Activated T-cell treated with anti-CD3 and anti-CD28 coated beads, Interleukin-2, amount 50 U/mL, for 4 hours (primary cell): ENCODE measurements around the gene DLK2. TPM values are rescaled to one million over a fixed set of nuclear protein-coding genes. Genes with fewer than 3 reads are reported as not detected.

ENCODE experiments used
- ATAC-seq, 2 donors: fragments of 200-7000 bp; cut with Tn5 transposase; one replicate each; pipeline ENCODE4 v1.10.0; 2021
- DNase-seq: peaks from one replicate; pipeline ENCODE4 v3.0.0-alpha.2; 2020
- H3K27me3 Mint-ChIP-seq: one replicate; pipeline ENCODE4 v1.8.0; 2021; ENCODE audit warnings: low read depth, mixed read lengths
- H3K36me3 Mint-ChIP-seq: one replicate; pipeline ENCODE4 v1.8.0; 2022; ENCODE audit warnings: mixed read lengths; ENCODE audit not compliant: insufficient read depth
- H3K4me1 Mint-ChIP-seq: one replicate; pipeline ENCODE4 v1.8.0; 2021; ENCODE audit warnings: low read depth, mixed read lengths
- H3K4me3 Mint-ChIP-seq: one replicate; pipeline ENCODE4 v1.8.0; 2021; ENCODE audit warnings: mild to moderate bottlenecking, moderate library complexity, mixed read lengths
- H3K9me3 Mint-ChIP-seq: one replicate; pipeline ENCODE4 v1.8.0; 2021; ENCODE audit warnings: mixed read lengths
- total RNA-seq, 3 donors: library from RNA; stranded (reverse); gene quantifications; one replicate each; pipeline ENCODE4 v1.2.1, GENCODE V29; 2021

Gene DLK2
- total RNA-seq, 3 donors from 2014 or later, result 5.0 to 9.0 (median 6.7) TPM

DNA sequence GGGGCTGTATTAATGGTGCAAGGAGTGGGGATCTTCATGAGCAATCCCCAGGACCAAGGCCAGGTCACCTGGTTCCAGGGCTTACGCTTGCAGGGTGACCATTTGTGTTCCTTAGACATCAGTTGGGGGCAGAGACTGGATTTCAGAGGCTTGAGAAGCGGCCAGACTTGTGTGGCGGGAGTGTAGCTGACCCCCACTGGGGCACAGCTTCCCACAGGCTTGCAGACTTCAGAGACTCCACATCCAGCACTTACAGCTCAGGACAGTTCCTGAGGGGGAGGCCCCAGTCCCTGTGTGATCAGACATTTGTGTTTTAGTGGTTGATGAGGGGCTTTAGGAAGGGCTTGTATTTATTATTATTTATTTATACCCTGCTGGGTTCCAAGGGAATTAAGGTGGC is 37.3 kb upstream of the DLK2 start:
- Mint-ChIP-seq H3K4me1 (peaks cover 33% of the 10 kb centered on the region), H3K36me3 (peaks cover 4% of the 10 kb centered on the region), H3K9me3 (no peaks in the 10 kb centered on the region), H3K27me3 (no peaks in the 10 kb centered on the region), H3K4me3 (no peak overlapping the region)
- DNase-seq (no peak), ATAC-seq (no peak)

DNA sequence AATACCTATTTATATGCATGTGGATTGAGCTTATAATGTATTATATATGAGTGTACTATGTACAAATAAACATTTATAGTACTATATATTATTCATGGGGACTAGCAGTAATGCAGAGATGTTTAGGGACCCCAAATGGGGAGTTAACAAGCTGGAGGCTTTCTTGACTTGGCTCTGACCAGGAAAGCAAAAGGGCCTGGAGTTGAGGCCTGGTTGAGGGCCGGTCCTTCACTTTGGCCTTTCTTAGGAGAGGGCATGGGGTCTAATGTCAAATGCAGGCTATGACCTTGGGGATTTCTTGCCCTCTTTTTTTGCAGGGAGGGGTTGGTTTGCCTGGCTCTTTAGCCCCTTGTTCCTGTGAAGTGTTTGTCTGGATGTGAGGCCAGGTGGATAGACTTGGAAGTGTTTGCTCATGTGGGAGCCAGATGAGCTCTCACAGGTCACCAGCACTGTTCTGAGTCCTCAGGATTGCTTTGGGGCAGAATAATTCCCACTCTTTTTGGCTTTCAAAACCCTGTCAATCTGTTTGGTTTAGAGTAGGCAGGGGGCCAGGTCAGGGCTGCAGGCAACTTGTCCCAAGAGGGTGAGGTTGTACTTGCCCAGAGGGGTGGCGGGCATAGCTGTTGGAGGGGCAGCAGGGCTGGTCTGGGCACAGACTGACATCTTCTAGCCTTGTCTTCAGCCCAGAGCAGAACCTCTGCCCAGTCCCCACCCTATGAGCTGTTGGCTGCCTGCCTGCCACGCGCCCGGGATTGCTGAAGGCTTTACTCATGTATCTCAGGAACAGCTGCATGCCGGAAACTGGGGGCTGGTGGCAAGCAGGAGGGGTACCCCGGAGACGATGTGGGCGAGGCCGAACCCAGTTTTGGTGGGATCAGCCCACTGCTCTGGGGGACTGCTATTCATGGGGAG is 36.7 kb upstream of the DLK2 start:
- DNase-seq (no peak), ATAC-seq (no peak)
- peaks cover 33% of the 10 kb centered on the region for H3K4me1 Mint-ChIP-seq

GRCh38 chr6:43490523-43490939 is 35.2 kb upstream of the DLK2 start:
- no peaks in the 10 kb centered on the region for H3K9me3 Mint-ChIP-seq
- peaks cover 30% of the 10 kb centered on the region for H3K4me1 Mint-ChIP-seq
- H3K27me3 Mint-ChIP-seq, result no peaks in the 10 kb centered on the region
- peaks cover 7% of the 10 kb centered on the region for H3K36me3 Mint-ChIP-seq
- no peak for DNase-seq
- no peak for ATAC-seq
- H3K4me3 Mint-ChIP-seq, result no peak overlapping the region

More for the DNA sequence above, 36.7 kb upstream of the DLK2 start:
- Mint-ChIP-seq H3K9me3 (no peaks in the 10 kb centered on the region), H3K27me3 (no peaks in the 10 kb centered on the region), H3K36me3 (peaks cover 4% of the 10 kb centered on the region), H3K4me3 (no peak overlapping the region)

- H3K9me3 Mint-ChIP-seq, result no peaks in the 10 kb centered on the region
- peaks cover 19% of the 10 kb centered on the region for H3K4me1 Mint-ChIP-seq
- H3K4me3 Mint-ChIP-seq, result no peak overlapping the region
- ATAC-seq, result no peak
- peaks cover 7% of the 10 kb centered on the region for H3K36me3 Mint-ChIP-seq
- no peak for DNase-seq
- H3K27me3 Mint-ChIP-seq, result no peaks in the 10 kb centered on the region
Observed at GRCh38 chr6:43489277-43490072, 34.1 kb upstream of the DLK2 start.

- no peaks in the 10 kb centered on the region for H3K27me3 Mint-ChIP-seq
Observed at GRCh38 chr6:43488667-43489276, 33.4 kb upstream of the DLK2 start.

DNA sequence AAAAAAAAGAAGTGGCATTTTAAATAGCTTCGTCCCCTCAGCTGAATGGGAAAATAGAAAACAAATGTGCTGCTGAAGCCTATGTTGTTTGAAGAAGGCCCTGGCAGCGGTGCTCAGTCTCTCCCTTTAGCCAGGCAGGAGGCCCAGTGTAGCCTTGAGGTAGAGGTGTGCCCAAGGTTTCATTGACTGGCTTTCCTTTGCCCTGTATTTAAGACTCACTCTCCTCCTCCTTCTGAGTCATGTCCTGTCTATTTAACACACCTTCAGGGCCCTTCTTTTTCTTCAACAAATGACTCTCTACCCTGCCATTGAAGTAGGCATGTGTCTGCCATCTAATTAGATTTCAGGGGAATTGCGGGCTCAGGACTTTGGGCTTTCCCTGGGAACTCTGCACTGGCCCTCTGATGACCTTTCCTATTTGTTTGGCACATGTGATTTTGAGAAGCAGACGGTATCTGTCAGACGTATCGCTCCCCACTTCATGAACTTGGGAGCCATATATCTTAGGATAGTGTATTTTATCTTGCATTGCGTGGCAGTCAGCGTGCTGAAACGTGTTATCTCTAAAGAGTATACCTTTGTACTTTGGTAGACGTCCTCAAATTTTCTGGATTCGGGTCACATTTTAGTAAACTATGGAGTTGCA is 26.4 kb upstream of the DLK2 start:
- no peak for ATAC-seq
- no peaks in the 10 kb centered on the region for H3K9me3 Mint-ChIP-seq
- H3K36me3 Mint-ChIP-seq, result peaks cover 13% of the 10 kb centered on the region

More at GRCh38 chr6:43488667-43489276, 33.4 kb upstream of the DLK2 start:
- peaks cover 7% of the 10 kb centered on the region for H3K36me3 Mint-ChIP-seq
- H3K4me3 Mint-ChIP-seq, result no peak overlapping the region
- H3K4me1 Mint-ChIP-seq, result peaks cover 13% of the 10 kb centered on the region
- H3K9me3 Mint-ChIP-seq, result no peaks in the 10 kb centered on the region
- DNase-seq, result no peak
- ATAC-seq, result no peak

GRCh38 chr6:43481075-43481474 is 25.7 kb upstream of the DLK2 start:
- Mint-ChIP-seq H3K9me3 (no peaks in the 10 kb centered on the region), H3K4me3 (no peak overlapping the region), H3K4me1 (peaks cover 48% of the 10 kb centered on the region), H3K27me3 (no peaks in the 10 kb centered on the region), H3K36me3 (peaks cover 11% of the 10 kb centered on the region)
- no peak for DNase-seq
- ATAC-seq, result no peak

More for the DNA sequence above, 26.4 kb upstream of the DLK2 start:
- peaks cover 45% of the 10 kb centered on the region for H3K4me1 Mint-ChIP-seq
- peak overlapping the region; percentile 17 for H3K4me3 Mint-ChIP-seq
- no peak for DNase-seq
- H3K27me3 Mint-ChIP-seq, result no peaks in the 10 kb centered on the region

DNA sequence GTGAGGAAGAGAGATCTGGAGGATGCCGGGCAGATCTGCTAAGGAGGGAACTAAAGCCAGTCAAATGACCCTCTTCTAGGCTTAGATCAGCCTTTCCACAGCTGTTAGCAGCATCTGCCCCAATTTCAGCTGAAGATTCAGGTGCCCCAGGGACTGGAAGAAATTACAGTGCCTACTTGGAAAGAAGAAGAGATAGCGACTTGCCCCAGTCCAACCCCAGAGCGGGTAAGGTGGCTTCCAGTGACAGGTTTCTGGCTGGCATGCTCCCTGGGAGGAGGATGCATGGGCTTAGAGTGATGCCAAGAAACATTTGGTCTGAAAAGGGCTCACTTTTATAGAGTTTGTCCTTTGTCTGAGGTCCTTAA is 22.6 kb upstream of the DLK2 start:
- Mint-ChIP-seq H3K9me3 (no peaks in the 10 kb centered on the region), H3K4me1 (peaks cover 45% of the 10 kb centered on the region), H3K36me3 (peaks cover 11% of the 10 kb centered on the region), H3K4me3 (peak overlapping the region; percentile 97), H3K27me3 (no peaks in the 10 kb centered on the region)
- ATAC-seq, result no peak
- DNase-seq, result no peak

DNA sequence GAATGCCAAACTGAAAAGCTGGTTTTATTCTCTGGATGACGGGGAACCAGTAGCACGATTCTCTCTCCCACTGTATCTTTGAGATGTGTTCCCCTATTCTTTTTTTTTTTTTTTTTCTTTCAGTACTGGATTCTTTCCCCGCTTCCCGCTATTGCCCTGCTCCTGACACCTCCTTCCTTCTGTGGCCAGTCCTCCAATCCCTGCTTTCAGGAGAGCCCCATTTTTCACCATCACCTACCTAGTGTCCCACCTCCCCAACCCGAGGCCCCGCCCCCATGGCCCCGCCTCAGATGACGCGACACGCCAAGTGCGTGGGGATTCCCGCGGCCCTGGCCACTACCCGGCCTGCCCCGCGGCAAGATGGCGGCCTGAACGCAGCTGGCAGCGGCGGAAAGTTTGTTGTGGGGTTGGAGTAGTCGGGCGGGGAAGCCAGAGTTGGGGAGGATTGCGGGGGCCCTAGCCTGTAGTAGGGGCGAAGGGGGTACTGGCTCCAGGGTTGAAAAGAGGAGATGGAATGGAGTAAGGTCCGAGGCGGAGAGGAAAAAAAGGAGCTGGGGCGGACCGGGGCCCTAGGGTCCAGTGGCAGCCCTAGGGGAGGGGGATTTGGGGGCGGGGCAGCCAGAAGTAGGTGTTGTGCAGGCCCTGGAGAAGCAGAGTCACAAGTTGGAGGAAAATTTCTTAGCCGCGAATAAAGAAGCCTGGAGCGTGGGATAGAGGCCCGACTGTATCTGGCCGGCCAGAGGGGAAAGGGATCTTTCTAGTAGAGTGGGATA is 22.1 kb upstream of the DLK2 start, which contains the start of gene TJAP1:
Gene TJAP1 (plus strand): TSS at position 336 of the 773 bp plus-strand sequence. CDS start 21,432 bp downstream, outside the sequence.
- peak within 1 kb of the TSS; percentile 97 for H3K4me3 Mint-ChIP-seq
- ATAC-seq (peak; percentile 100), DNase-seq (peak; percentile 98)
- H3K4me1 Mint-ChIP-seq, result peaks cover 44% of the 10 kb centered on the region
- no peaks in the 10 kb centered on the region for H3K9me3 Mint-ChIP-seq
- peaks cover 9% of the 10 kb centered on the region for H3K36me3 Mint-ChIP-seq
- H3K27me3 Mint-ChIP-seq, result no peaks in the 10 kb centered on the region

- H3K9me3 Mint-ChIP-seq, result no peaks in the 10 kb centered on the region
- H3K4me1 Mint-ChIP-seq, result peaks cover 37% of the 10 kb centered on the region
Observed at GRCh38 chr6:43476746-43477145, 21.4 kb upstream of the DLK2 start.

DNA sequence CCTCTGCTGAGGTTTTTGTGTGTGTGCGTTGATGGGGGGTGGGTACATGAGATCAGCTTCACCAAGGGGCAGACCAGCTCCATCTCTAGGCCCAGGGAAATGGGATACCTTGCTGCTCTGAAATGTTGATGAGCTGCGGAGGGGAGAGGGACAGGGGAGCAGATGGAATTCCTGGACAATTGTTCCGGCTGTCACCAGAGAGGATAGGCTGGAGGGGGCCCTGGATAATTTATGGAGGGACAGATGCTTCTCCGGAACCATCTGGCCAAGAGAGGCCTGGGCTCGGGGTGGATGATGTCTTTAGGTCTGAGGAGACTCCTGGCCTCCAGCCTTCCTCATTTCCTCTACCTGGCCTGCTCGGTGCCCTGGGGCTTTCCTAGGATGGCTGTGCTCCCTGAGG is 20.2 kb upstream of the DLK2 start:
- H3K4me3 Mint-ChIP-seq, result no peak overlapping the region
- H3K36me3 Mint-ChIP-seq, result peaks cover 2% of the 10 kb centered on the region
- ATAC-seq (no peak), DNase-seq (no peak)
- H3K4me1 Mint-ChIP-seq, result peaks cover 34% of the 10 kb centered on the region
- no peaks in the 10 kb centered on the region for H3K27me3 Mint-ChIP-seq
- H3K9me3 Mint-ChIP-seq, result no peaks in the 10 kb centered on the region

More at GRCh38 chr6:43476746-43477145, 21.4 kb upstream of the DLK2 start:
- no peaks in the 10 kb centered on the region for H3K27me3 Mint-ChIP-seq
- ATAC-seq (no peak), DNase-seq (no peak)
- peaks cover 4% of the 10 kb centered on the region for H3K36me3 Mint-ChIP-seq
- H3K4me3 Mint-ChIP-seq, result peak overlapping the region; percentile 97

DNA sequence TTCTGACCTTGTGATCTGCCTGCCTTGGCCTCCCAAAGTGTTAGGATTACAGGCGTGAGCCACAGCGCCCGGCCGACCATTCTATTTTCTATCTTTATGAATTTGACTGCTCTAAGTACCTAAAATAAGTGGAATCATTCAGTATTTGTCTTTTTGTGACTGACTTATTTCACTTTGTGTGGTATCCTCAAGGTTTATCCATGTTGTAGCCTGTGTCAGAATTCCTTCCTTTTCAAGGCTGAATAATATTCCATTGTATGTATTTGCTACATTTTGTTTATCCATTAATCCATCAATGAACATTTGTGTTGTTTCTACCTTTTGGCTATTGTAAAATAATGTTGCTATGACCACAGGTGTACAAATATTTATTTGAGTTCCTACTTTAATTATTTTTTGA is 17.2 kb upstream of the DLK2 start:
- H3K4me3 Mint-ChIP-seq, result no peak overlapping the region
- H3K9me3 Mint-ChIP-seq, result no peaks in the 10 kb centered on the region
- no peak for DNase-seq
- H3K27me3 Mint-ChIP-seq, result peaks cover 13% of the 10 kb centered on the region
- no peak for ATAC-seq
- H3K4me1 Mint-ChIP-seq, result peaks cover 10% of the 10 kb centered on the region
- no peaks in the 10 kb centered on the region for H3K36me3 Mint-ChIP-seq

DNA sequence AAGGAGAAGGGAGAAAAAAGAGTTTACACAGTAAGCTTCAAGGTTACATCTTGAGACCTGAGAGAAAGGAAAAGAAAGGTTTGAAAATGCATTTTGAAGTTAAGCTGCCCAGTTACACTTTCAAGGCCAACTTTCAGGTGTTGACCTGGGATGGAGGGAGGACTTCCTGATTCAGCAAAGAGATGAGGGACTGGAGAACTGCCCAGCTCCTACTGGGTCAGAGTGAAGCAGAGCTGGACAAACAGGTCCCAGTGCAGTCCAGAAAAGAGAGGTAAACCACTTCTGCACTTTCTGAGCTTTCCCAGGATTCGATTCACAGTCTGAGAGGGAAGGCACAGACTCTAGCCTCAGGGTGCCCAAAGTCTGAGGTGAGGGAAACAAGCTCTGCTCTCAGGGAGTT is 16.1 kb upstream of the DLK2 start:
- Mint-ChIP-seq H3K36me3 (no peaks in the 10 kb centered on the region), H3K27me3 (peaks cover 20% of the 10 kb centered on the region), H3K9me3 (no peaks in the 10 kb centered on the region), H3K4me3 (no peak overlapping the region), H3K4me1 (no peaks in the 10 kb centered on the region)
- DNase-seq (no peak), ATAC-seq (no peak)
